B cell (primary cell): ENCODE results near the gene HELLS. TPM values are rescaled to one million over a fixed set of nuclear protein-coding genes. Genes with fewer than 3 reads are reported as not detected.

ENCODE experiments used
- ATAC-seq: fragments of 200-7000 bp; cut with Tn5 transposase; one replicate; pipeline ENCODE4 v1.10.0; 2021; ENCODE audit warnings: low read depth, mild to moderate bottlenecking, moderate number of reproducible peaks, moderate library complexity
- CTCF ChIA-PET: fragments of 350-600 bp; sonication (Branson Sonifier 250); formaldehyde crosslinking; loops from one replicate; lab custom pipeline; 2021; ENCODE audit warnings: antibody characterized with exemption, inconsistent platforms; lab: Charles Lee
- POLR2A ChIA-PET: fragments of 350-600 bp; sonication (Branson Sonifier 250); formaldehyde crosslinking; loops from one replicate; lab custom pipeline; 2021; ENCODE audit warnings: antibody characterized with exemption; lab: Charles Lee
- DNase-seq: peaks from one replicate; pipeline ENCODE4 v3.0.0; 2013
- H2AFZ ChIP-seq: 2 replicates; pipeline ENCODE4 v1.6.1; 2012; ENCODE audit warnings: mild to moderate bottlenecking, low read depth, low read length; ENCODE audit not compliant: insufficient read depth, poor library complexity, severe bottlenecking
- H3K27ac ChIP-seq, 2 donors: 1 replicate in 1 of 2; 2 replicates in 1 of 2; pipeline ENCODE4 v1.5.1; 2012 to 2013; ENCODE audit warnings: low read length in 2 of 2, mild to moderate bottlenecking in 2 of 2, moderate library complexity in 1 of 2
- H3K27me3 ChIP-seq, 4 experiments: fragments of 200-600 bp in 1 of 4; sonication (generic) in 1 of 4; replicated peaks in 1 of 4; 1 replicate in 2 of 4; 2 replicates in 2 of 4; pipeline versions ENCODE4 v1.6.1 to v1.7.0; 2013 to 2016; ENCODE audit warnings: low read length in 3 of 4, mild to moderate bottlenecking in 2 of 4, mixed read lengths in 1 of 4, moderate library complexity in 1 of 4; ENCODE audit not compliant: insufficient read depth in 4 of 4, control insufficient read depth in 3 of 4; ENCODE audit errors: control extremely low read depth in 1 of 4
- H3K36me3 ChIP-seq, 2 experiments: replicated peaks in 1 of 2; 1 replicate in 1 of 2; 2 replicates in 1 of 2; pipeline versions ENCODE4 v1.6.1 to v1.7.1; 2013; ENCODE audit warnings: low read length in 1 of 2; ENCODE audit not compliant: insufficient read depth in 2 of 2, control insufficient read depth in 1 of 2; ENCODE audit errors: control extremely low read depth in 1 of 2, extremely low read depth in 1 of 2
- H3K4me1 ChIP-seq, 2 donors: fragments of 200-600 bp in 1 of 2; sonication (generic) in 1 of 2; 1 replicate in 1 of 2; 2 replicates in 1 of 2; pipeline versions ENCODE4 v1.5.1 to v1.6.1; 2013 to 2017; ENCODE audit warnings: low read length in 2 of 2; ENCODE audit not compliant: control insufficient read depth in 2 of 2, insufficient read depth in 2 of 2
- H3K4me2 ChIP-seq: replicated peaks from 2 replicates; pipeline ENCODE3; 2012; ENCODE audit warnings: mild to moderate bottlenecking, low read depth, low read length; ENCODE audit not compliant: poor library complexity, severe bottlenecking
- H3K4me3 ChIP-seq, 5 experiments: fragments of 200-600 bp in 1 of 5; sonication (generic) in 1 of 5; 1 replicate in 3 of 5; 2 replicates in 2 of 5; pipeline versions ENCODE4 v1.5.1 to v1.7.0; 2011 to 2016; ENCODE audit warnings: low read length in 4 of 5, mild to moderate bottlenecking in 4 of 5, low read depth in 2 of 5, control low read depth in 1 of 5, moderate library complexity in 1 of 5; ENCODE audit not compliant: insufficient read depth in 1 of 5; ENCODE audit errors: control extremely low read depth in 1 of 5, extremely low read depth in 1 of 5
- H3K79me2 ChIP-seq: fragments of 200-600 bp; sonication (generic); one replicate; pipeline ENCODE4 v1.6.0; 2016; ENCODE audit warnings: low read length; ENCODE audit not compliant: control insufficient read depth, insufficient read depth
- H3K9ac ChIP-seq: fragments of 200-600 bp; sonication (generic); 2 replicates; pipeline ENCODE4 v1.6.1; 2017; ENCODE audit warnings: mild to moderate bottlenecking, low read length, moderate library complexity
- H3K9me3 ChIP-seq, 3 donors: one replicate each; pipeline versions ENCODE4 v1.6.1 to v1.7.1; 2013; ENCODE audit warnings: low read length in 2 of 3; ENCODE audit not compliant: control insufficient read depth in 2 of 3, insufficient read depth in 1 of 3; ENCODE audit errors: control extremely low read depth in 1 of 3
- H4K20me1 ChIP-seq: 2 replicates; pipeline ENCODE4 v1.6.0; 2012; ENCODE audit warnings: mild to moderate bottlenecking, low read length; ENCODE audit not compliant: insufficient read depth, control insufficient read depth, poor library complexity, severe bottlenecking
- H3K27ac Mint-ChIP-seq: one replicate; pipeline ENCODE4 v1.8.0; 2021; ENCODE audit warnings: mixed read lengths
- H3K27me3 Mint-ChIP-seq: one replicate; pipeline ENCODE4 v1.8.0; 2021; ENCODE audit warnings: mixed read lengths
- H3K4me1 Mint-ChIP-seq: one replicate; pipeline ENCODE4 v1.8.0; 2021; ENCODE audit warnings: mixed read lengths
- H3K4me3 Mint-ChIP-seq: one replicate; pipeline ENCODE4 v1.8.0; 2021; ENCODE audit warnings: mixed read lengths
- H3K9me3 Mint-ChIP-seq: one replicate; pipeline ENCODE4 v1.8.0; 2022; ENCODE audit warnings: mixed read lengths; ENCODE audit not compliant: insufficient read depth
- EZH2 ChIP-seq: IDR thresholded peaks from 2 replicates; pipeline ENCODE4 v1.6.1; 2012; ENCODE audit warnings: borderline replicate concordance, low read depth, mild to moderate bottlenecking, moderate library complexity, low read length; ENCODE audit not compliant: insufficient read depth, poor library complexity, severe bottlenecking
- WGBS: methylation state at CpG from one replicate; pipeline ENCODE4 v1.1.5; 2013; ENCODE audit warnings: missing lambda C conversion rate; ENCODE audit not compliant: insufficient coverage; 5-methylcytosine and 5-hydroxymethylcytosine counted together
- intact Hi-C: fragments of 100-400 bp; cut with micrococcal nuclease; formaldehyde crosslinking; loops from one replicate; pipeline ENCODE4 v1.10.0; 2022
- polyA plus RNA-seq: library from polyadenylated mRNA; depleted of rRNA; stranded (reverse); fragments of >200 nt; gene quantifications from 2 replicates; pipeline ENCODE4 v1.2.3, GENCODE V29; 2012
- total RNA-seq, 2 donors: library from RNA; stranded (reverse); fragments of 120-200 nt in 1 of 2; gene quantifications; 1 replicate in 1 of 2; 2 replicates in 1 of 2; pipeline versions ENCODE4 v1.2.3 to v1.2.4, GENCODE V29; 2013 to 2022
- TF ChIP-seq, protein P1 (sequence below): fragments of 200-600 bp; IDR thresholded peaks from one replicate; pipeline ENCODE4 v1.8.0; 2022; ENCODE audit warnings: antibody characterized with exemption, mild to moderate bottlenecking

The HELLS gene
- total and polyA plus RNA-seq, 2 donors (not counting 1 experiment from before 2014, with no cell fraction given) = 6.2 to 27.4 TPM

DNA sequence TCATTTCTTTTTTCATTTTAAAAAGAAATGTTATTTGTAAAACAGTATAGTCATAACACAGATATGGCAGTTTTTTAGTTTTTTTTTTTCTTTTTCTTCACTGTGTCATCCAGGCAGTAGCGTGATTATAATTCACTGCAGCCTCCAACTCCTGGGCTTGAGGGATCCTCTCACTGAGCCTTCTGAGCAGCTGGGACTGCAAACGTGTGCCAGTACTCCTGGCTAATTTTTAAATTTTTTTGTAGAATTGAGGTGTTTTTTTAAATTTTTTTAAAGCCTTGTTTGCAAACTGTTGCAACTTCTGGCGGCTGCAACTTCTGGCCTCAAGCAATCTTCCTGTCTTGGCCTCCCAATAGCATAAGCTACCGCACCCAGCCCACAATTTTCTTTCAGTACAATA is 63.0 kb downstream of the HELLS start:
- no peak overlapping the region for H3K9ac ChIP-seq
- no peak overlapping the region for H3K4me2 ChIP-seq
- peaks cover 0 to 2% of the 10 kb centered on the region in 2 experiments for H3K36me3 ChIP-seq
- H3K27me3 ChIP-seq = no peaks in the 10 kb centered on the region
- H3K4me3 ChIP-seq = no peak overlapping the region
- no peaks in the 10 kb centered on the region for H3K27me3 Mint-ChIP-seq
- no peak overlapping the region for H3K4me3 Mint-ChIP-seq
- ChIA-PET POLR2A (no interaction called here), CTCF (no interaction called here)
- H4K20me1 ChIP-seq = no peaks in the 10 kb centered on the region
- no peak overlapping the region for H3K27ac Mint-ChIP-seq
- H2AFZ ChIP-seq = no peak overlapping the region
- ATAC-seq (no peak), DNase-seq (no peak)
- no peaks in the 10 kb centered on the region for H3K9me3 Mint-ChIP-seq
- no peaks in the 10 kb centered on the region for H3K9me3 ChIP-seq
- H3K79me2 ChIP-seq = no peaks in the 10 kb centered on the region
- no peaks in the 10 kb centered on the region for H3K4me1 ChIP-seq
- WGBS = 92% methylated on average over 3 of the region's 4 CpGs
- H3K27ac ChIP-seq = no peak overlapping the region
- TF ChIP-seq EZH2 = no peak
- TF ChIP-seq, protein P1, sequence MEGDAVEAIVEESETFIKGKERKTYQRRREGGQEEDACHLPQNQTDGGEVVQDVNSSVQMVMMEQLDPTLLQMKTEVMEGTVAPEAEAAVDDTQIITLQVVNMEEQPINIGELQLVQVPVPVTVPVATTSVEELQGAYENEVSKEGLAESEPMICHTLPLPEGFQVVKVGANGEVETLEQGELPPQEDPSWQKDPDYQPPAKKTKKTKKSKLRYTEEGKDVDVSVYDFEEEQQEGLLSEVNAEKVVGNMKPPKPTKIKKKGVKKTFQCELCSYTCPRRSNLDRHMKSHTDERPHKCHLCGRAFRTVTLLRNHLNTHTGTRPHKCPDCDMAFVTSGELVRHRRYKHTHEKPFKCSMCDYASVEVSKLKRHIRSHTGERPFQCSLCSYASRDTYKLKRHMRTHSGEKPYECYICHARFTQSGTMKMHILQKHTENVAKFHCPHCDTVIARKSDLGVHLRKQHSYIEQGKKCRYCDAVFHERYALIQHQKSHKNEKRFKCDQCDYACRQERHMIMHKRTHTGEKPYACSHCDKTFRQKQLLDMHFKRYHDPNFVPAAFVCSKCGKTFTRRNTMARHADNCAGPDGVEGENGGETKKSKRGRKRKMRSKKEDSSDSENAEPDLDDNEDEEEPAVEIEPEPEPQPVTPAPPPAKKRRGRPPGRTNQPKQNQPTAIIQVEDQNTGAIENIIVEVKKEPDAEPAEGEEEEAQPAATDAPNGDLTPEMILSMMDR = no peak
- H3K4me1 Mint-ChIP-seq = no peaks in the 10 kb centered on the region
- intact Hi-C loops = no loop called here

DNA sequence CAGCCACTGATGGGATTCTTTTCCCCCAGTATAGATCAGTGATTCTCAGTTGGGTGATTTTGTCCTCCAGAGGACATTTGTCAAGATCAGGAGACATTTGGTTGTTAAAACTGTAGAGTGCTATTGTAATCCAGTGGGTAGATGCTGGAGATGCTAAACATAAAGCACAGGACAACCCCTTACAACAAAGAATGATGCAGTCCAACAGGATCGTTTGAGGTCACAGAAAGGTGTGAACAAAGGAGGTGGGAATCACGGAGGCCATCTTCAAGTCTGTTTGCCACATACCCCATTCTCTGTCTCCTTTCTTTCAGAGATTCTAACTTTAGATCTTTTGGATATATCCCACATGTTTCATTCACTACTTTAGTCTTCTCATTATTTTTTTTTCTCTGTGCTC is 69.0 kb downstream of the HELLS start:
- CTCF ChIA-PET = no interaction called here
- H3K9me3 Mint-ChIP-seq = no peaks in the 10 kb centered on the region

More for the DNA sequence above, 69.0 kb downstream of the HELLS start:
- Histone ChIP-seq H3K4me3 (no peak overlapping the region), H3K36me3 (peaks cover 0 to 2% of the 10 kb centered on the region in 2 experiments), H2AFZ (no peak overlapping the region), H3K9me3 (no peaks in the 10 kb centered on the region), H3K9ac (no peak overlapping the region), H3K4me2 (no peak overlapping the region), H4K20me1 (no peaks in the 10 kb centered on the region), H3K27me3 (no peaks in the 10 kb centered on the region), H3K4me1 (no peaks in the 10 kb centered on the region), H3K27ac (no peak overlapping the region), H3K79me2 (no peaks in the 10 kb centered on the region)
- no peak for DNase-seq
- TF ChIP-seq EZH2 = no peak
- TF ChIP-seq, protein P1 = no peak
- no peak overlapping the region for H3K27ac Mint-ChIP-seq
- no peaks in the 10 kb centered on the region for H3K4me1 Mint-ChIP-seq
- POLR2A ChIA-PET = no interaction called here
- WGBS = 90% methylated on average over 2 of the region's 2 CpGs
- H3K27me3 Mint-ChIP-seq = no peaks in the 10 kb centered on the region
- intact Hi-C loops = no loop called here
- no peak overlapping the region for H3K4me3 Mint-ChIP-seq
- ATAC-seq = no peak
